ENCODE data around the gene HSPA13.
"Not testable (repeated sequence)": the region's sequence is repeated elsewhere in the genome, so short reads cannot be mapped to it uniquely, and the experiment has no call there.

The HSPA13 gene

GRCh38 chr21:14382486-14382834 is 486 bp downstream of the HSPA13 start:
- peaks cover 7% of the 10 kb centered on the region for H3K4me1 ChIP-seq (ENCODE audit: control insufficient read depth, insufficient read depth, low read length, poor library complexity, severe bottlenecking)
- H3K27me3 ChIP-seq (replicated peaks; ENCODE audit: control insufficient read depth, insufficient read depth, low read length, poor library complexity, severe bottlenecking), result no peaks in the 10 kb centered on the region
- H3K9me3 ChIP-seq (ENCODE audit: control insufficient read depth, low read length), result no peaks in the 10 kb centered on the region
- no peak for DNase-seq
- H3K4me3 ChIP-seq (ENCODE audit: insufficient read depth, low read depth, low read length, poor library complexity, severe bottlenecking), result peak overlapping the region; percentile 76
- peak overlapping the region; percentile 91 for H3K27ac ChIP-seq (ENCODE audit: insufficient read depth, low read length, poor library complexity, severe bottlenecking)
- peaks cover 9% of the 10 kb centered on the region for H3K36me3 ChIP-seq (ENCODE audit: control insufficient read depth, insufficient read depth, low read length)

- H3K36me3 ChIP-seq (ENCODE audit: control insufficient read depth, insufficient read depth, low read length), result peaks cover 52% of the 10 kb centered on the region
- no peak overlapping the region for H3K4me3 ChIP-seq (ENCODE audit: insufficient read depth, low read depth, low read length, poor library complexity, severe bottlenecking)
- H3K27me3 ChIP-seq (replicated peaks; ENCODE audit: control insufficient read depth, insufficient read depth, low read length, poor library complexity, severe bottlenecking), result no peaks in the 10 kb centered on the region
- no peaks in the 10 kb centered on the region for H3K9me3 ChIP-seq (ENCODE audit: control insufficient read depth, low read length)
- H3K4me1 ChIP-seq (ENCODE audit: control insufficient read depth, insufficient read depth, low read length, poor library complexity, severe bottlenecking), result peaks cover 3% of the 10 kb centered on the region
- no peak for DNase-seq
- no peak overlapping the region for H3K27ac ChIP-seq (ENCODE audit: insufficient read depth, low read length, poor library complexity, severe bottlenecking)
These were observed 6.1 kb downstream of the HSPA13 start for GRCh38 chr21:14376854-14377253.

- H3K27me3 ChIP-seq (replicated peaks; ENCODE audit: control insufficient read depth, insufficient read depth, low read length, poor library complexity, severe bottlenecking), result no peaks in the 10 kb centered on the region
- no peak for DNase-seq
- H3K4me3 ChIP-seq (ENCODE audit: insufficient read depth, low read depth, low read length, poor library complexity, severe bottlenecking), result no peak overlapping the region
- H3K36me3 ChIP-seq (ENCODE audit: control insufficient read depth, insufficient read depth, low read length), result peaks cover 4% of the 10 kb centered on the region
- no peaks in the 10 kb centered on the region for H3K9me3 ChIP-seq (ENCODE audit: control insufficient read depth, low read length)
- no peaks in the 10 kb centered on the region for H3K4me1 ChIP-seq (ENCODE audit: control insufficient read depth, insufficient read depth, low read length, poor library complexity, severe bottlenecking)
- no peak overlapping the region for H3K27ac ChIP-seq (ENCODE audit: insufficient read depth, low read length, poor library complexity, severe bottlenecking)
These were observed 15.9 kb downstream of the HSPA13 start for GRCh38 chr21:14366998-14367397.

- Histone ChIP-seq H3K4me1 (ENCODE audit: control insufficient read depth, insufficient read depth, low read length, poor library complexity, severe bottlenecking) (no peaks in the 10 kb centered on the region), H3K27me3 (replicated peaks; ENCODE audit: control insufficient read depth, insufficient read depth, low read length, poor library complexity, severe bottlenecking) (peaks cover 7% of the 10 kb centered on the region), H3K36me3 (ENCODE audit: control insufficient read depth, insufficient read depth, low read length) (no peaks in the 10 kb centered on the region), H3K9me3 (ENCODE audit: control insufficient read depth, low read length) (no peaks in the 10 kb centered on the region), H3K4me3 (ENCODE audit: insufficient read depth, low read depth, low read length, poor library complexity, severe bottlenecking) (no peak overlapping the region), H3K27ac (ENCODE audit: insufficient read depth, low read length, poor library complexity, severe bottlenecking) (no peak overlapping the region)
- no peak for DNase-seq
These were observed 21.0 kb downstream of the HSPA13 start for GRCh38 chr21:14361958-14362357.

- H3K27me3 ChIP-seq (replicated peaks; ENCODE audit: control insufficient read depth, insufficient read depth, low read length, poor library complexity, severe bottlenecking), result peaks cover 7% of the 10 kb centered on the region
- DNase-seq, result no peak
- no peak overlapping the region for H3K27ac ChIP-seq (ENCODE audit: insufficient read depth, low read length, poor library complexity, severe bottlenecking)
- no peaks in the 10 kb centered on the region for H3K9me3 ChIP-seq (ENCODE audit: control insufficient read depth, low read length)
- no peaks in the 10 kb centered on the region for H3K36me3 ChIP-seq (ENCODE audit: control insufficient read depth, insufficient read depth, low read length)
- H3K4me3 ChIP-seq (ENCODE audit: insufficient read depth, low read depth, low read length, poor library complexity, severe bottlenecking), result no peak overlapping the region
- H3K4me1 ChIP-seq (ENCODE audit: control insufficient read depth, insufficient read depth, low read length, poor library complexity, severe bottlenecking), result no peaks in the 10 kb centered on the region
These were observed 24.2 kb downstream of the HSPA13 start for GRCh38 chr21:14358775-14359174.

GRCh38 chr21:14356746-14357145 is 26.2 kb downstream of the HSPA13 start:
- H3K27me3 ChIP-seq (replicated peaks; ENCODE audit: control insufficient read depth, insufficient read depth, low read length, poor library complexity, severe bottlenecking), result peaks cover 7% of the 10 kb centered on the region
- DNase-seq, result no peak
- H3K9me3 ChIP-seq (ENCODE audit: control insufficient read depth, low read length), result no peaks in the 10 kb centered on the region
- H3K36me3 ChIP-seq (ENCODE audit: control insufficient read depth, insufficient read depth, low read length), result no peaks in the 10 kb centered on the region
- H3K27ac ChIP-seq (ENCODE audit: insufficient read depth, low read length, poor library complexity, severe bottlenecking), result no peak overlapping the region
- H3K4me3 ChIP-seq (ENCODE audit: insufficient read depth, low read depth, low read length, poor library complexity, severe bottlenecking), result no peak overlapping the region
- no peaks in the 10 kb centered on the region for H3K4me1 ChIP-seq (ENCODE audit: control insufficient read depth, insufficient read depth, low read length, poor library complexity, severe bottlenecking)

GRCh38 chr21:14354515-14354914 is 28.4 kb downstream of the HSPA13 start:
- no peaks in the 10 kb centered on the region for H3K36me3 ChIP-seq (ENCODE audit: control insufficient read depth, insufficient read depth, low read length)
- H3K27ac ChIP-seq (ENCODE audit: insufficient read depth, low read length, poor library complexity, severe bottlenecking), result no peak overlapping the region
- H3K4me1 ChIP-seq (ENCODE audit: control insufficient read depth, insufficient read depth, low read length, poor library complexity, severe bottlenecking), result no peaks in the 10 kb centered on the region
- H3K4me3 ChIP-seq (ENCODE audit: insufficient read depth, low read depth, low read length, poor library complexity, severe bottlenecking), result no peak overlapping the region
- peaks cover 7% of the 10 kb centered on the region for H3K27me3 ChIP-seq (replicated peaks; ENCODE audit: control insufficient read depth, insufficient read depth, low read length, poor library complexity, severe bottlenecking)
- no peak for DNase-seq
- no peaks in the 10 kb centered on the region for H3K9me3 ChIP-seq (ENCODE audit: control insufficient read depth, low read length)

- Histone ChIP-seq H3K4me3 (ENCODE audit: insufficient read depth, low read depth, low read length, poor library complexity, severe bottlenecking) (no peak overlapping the region), H3K36me3 (ENCODE audit: control insufficient read depth, insufficient read depth, low read length) (no peaks in the 10 kb centered on the region), H3K4me1 (ENCODE audit: control insufficient read depth, insufficient read depth, low read length, poor library complexity, severe bottlenecking) (no peaks in the 10 kb centered on the region), H3K27ac (ENCODE audit: insufficient read depth, low read length, poor library complexity, severe bottlenecking) (no peak overlapping the region), H3K9me3 (ENCODE audit: control insufficient read depth, low read length) (no peaks in the 10 kb centered on the region), H3K27me3 (replicated peaks; ENCODE audit: control insufficient read depth, insufficient read depth, low read length, poor library complexity, severe bottlenecking) (peaks cover 7% of the 10 kb centered on the region)
- no peak for DNase-seq
These were observed 29.2 kb downstream of the HSPA13 start for GRCh38 chr21:14353726-14354125.

GRCh38 chr21:14353231-14353630 is 29.7 kb downstream of the HSPA13 start:
- no peaks in the 10 kb centered on the region for H3K9me3 ChIP-seq (ENCODE audit: control insufficient read depth, low read length)
- H3K36me3 ChIP-seq (ENCODE audit: control insufficient read depth, insufficient read depth, low read length), result no peaks in the 10 kb centered on the region
- H3K4me1 ChIP-seq (ENCODE audit: control insufficient read depth, insufficient read depth, low read length, poor library complexity, severe bottlenecking), result no peaks in the 10 kb centered on the region
- no peak overlapping the region for H3K4me3 ChIP-seq (ENCODE audit: insufficient read depth, low read depth, low read length, poor library complexity, severe bottlenecking)
- peaks cover 6% of the 10 kb centered on the region for H3K27me3 ChIP-seq (replicated peaks; ENCODE audit: control insufficient read depth, insufficient read depth, low read length, poor library complexity, severe bottlenecking)
- DNase-seq, result no peak
- H3K27ac ChIP-seq (ENCODE audit: insufficient read depth, low read length, poor library complexity, severe bottlenecking), result no peak overlapping the region

GRCh38 chr21:14327346-14327745 is 55.6 kb downstream of the HSPA13 start:
- H3K9me3 ChIP-seq (ENCODE audit: control insufficient read depth, low read length); H3K27ac ChIP-seq (ENCODE audit: insufficient read depth, low read length, poor library complexity, severe bottlenecking); H3K27me3 ChIP-seq (replicated peaks; ENCODE audit: control insufficient read depth, insufficient read depth, low read length, poor library complexity, severe bottlenecking); DNase-seq; H3K4me1 ChIP-seq (ENCODE audit: control insufficient read depth, insufficient read depth, low read length, poor library complexity, severe bottlenecking); H3K4me3 ChIP-seq (ENCODE audit: insufficient read depth, low read depth, low read length, poor library complexity, severe bottlenecking); H3K36me3 ChIP-seq (ENCODE audit: control insufficient read depth, insufficient read depth, low read length): not testable (repeated sequence)

- Histone ChIP-seq H3K36me3 (ENCODE audit: control insufficient read depth, insufficient read depth, low read length) (no peaks in the 10 kb centered on the region), H3K27ac (ENCODE audit: insufficient read depth, low read length, poor library complexity, severe bottlenecking) (no peak overlapping the region), H3K4me1 (ENCODE audit: control insufficient read depth, insufficient read depth, low read length, poor library complexity, severe bottlenecking) (no peaks in the 10 kb centered on the region), H3K4me3 (ENCODE audit: insufficient read depth, low read depth, low read length, poor library complexity, severe bottlenecking) (no peak overlapping the region), H3K9me3 (ENCODE audit: control insufficient read depth, low read length) (no peaks in the 10 kb centered on the region), H3K27me3 (replicated peaks; ENCODE audit: control insufficient read depth, insufficient read depth, low read length, poor library complexity, severe bottlenecking) (peaks cover 1% of the 10 kb centered on the region)
- no peak for DNase-seq
These were observed 57.4 kb downstream of the HSPA13 start for GRCh38 chr21:14325595-14325994.

All from effector memory CD4-positive, alpha-beta T cell (primary cell).